ENCODE data around the gene SAFB. TPM values are rescaled to one million over a fixed set of nuclear protein-coding genes. Genes with fewer than 3 reads are reported as not detected.
A peak's percentile ranks its signal among the peaks of the same experiment; 100 is the strongest.

The SAFB gene
- total and polyA plus RNA-seq, 2 of the 13 experiments (the other 11 are each of a cell fraction or from before 2014, with no cell fraction given): 21.0 to 28.4 TPM

GRCh38 chr19:5690125-5690954 is 67.5 kb downstream of the SAFB start, which contains the start of gene RPL36 (continued):
- peak; percentile 28; the same call in 1 of the 2 replicates for TF ChIP-seq SKIL (CRISPR knock-in tag; IDR thresholded peaks at IDR 0.05; ENCODE audit: borderline replicate concordance)
- TF ChIP-seq ARHGAP35 (CRISPR knock-in tag; IDR thresholded peaks at IDR 0.05; ENCODE audit: borderline replicate concordance): peak; percentile 66; the same call in 1 of the 2 replicates
- TF ChIP-seq MXD4 (CRISPR knock-in tag; IDR thresholded peaks at IDR 0.05): peak; percentile 75; the same call in 1 of the 2 replicates
- TF ChIP-seq MLX (CRISPR knock-in tag; IDR thresholded peaks at IDR 0.05): no peak
- TF ChIP-seq ZBTB1 (CRISPR knock-in tag; IDR thresholded peaks at IDR 0.05; ENCODE audit: borderline replicate concordance): no peak
- peak; percentile 72 for TF ChIP-seq TEAD3 (CRISPR knock-in tag; optimal IDR thresholded peaks at IDR 0.05; ENCODE audit: borderline replicate concordance)
- TF ChIP-seq ATF4 (CRISPR knock-in tag; IDR thresholded peaks at IDR 0.05): peak in 1 of 2 experiments; percentile 61; a peak in 2 of 4 replicates
- TF ChIP-seq ZHX2 (IDR thresholded peaks at IDR 0.05; ENCODE audit: low read depth): peak; percentile 66
- no peak for TF ChIP-seq ZHX2 (CRISPR knock-in tag; IDR thresholded peaks at IDR 0.05; ENCODE audit: borderline replicate concordance)
- TF ChIP-seq YEATS2 (CRISPR knock-in tag; IDR thresholded peaks at IDR 0.05; ENCODE audit: borderline replicate concordance): peak; percentile 100
- TF ChIP-seq JARID2 (CRISPR knock-in tag; IDR thresholded peaks at IDR 0.05; ENCODE audit: insufficient replicate concordance): no peak
- TF ChIP-seq TRAFD1 (CRISPR knock-in tag; IDR thresholded peaks at IDR 0.05; ENCODE audit: borderline replicate concordance): peak; percentile 77; the same call in 1 of the 2 replicates
- TF ChIP-seq GPBP1L1 (CRISPR knock-in tag; IDR thresholded peaks at IDR 0.05): no peak
- peak; percentile 78 for TF ChIP-seq SALL1 (CRISPR knock-in tag; IDR thresholded peaks at IDR 0.05)
